GM20000 (cell line): ENCODE data around the gene SRY.

ENCODE experiments used
- DNase-seq: peaks from one replicate; pipeline ENCODE4 v3.0.0; 2012; ENCODE audit warnings: low spot score
- CTCF ChIP-seq: IDR thresholded peaks from 2 replicates; pipeline ENCODE4 v1.5.1; 2012; ENCODE audit warnings: mild to moderate bottlenecking, control low read depth; ENCODE audit errors: extremely low read depth, missing control alignments

SRY gene

GRCh38 chrY:2796977-2797523 is 9.6 kb upstream of the SRY start:
- no peak for TF ChIP-seq CTCF
- DNase-seq = no peak

- no peak for DNase-seq
Measured at GRCh38 chrY:2789756-2790155, 2.3 kb upstream of the SRY start.

GRCh38 chrY:2786876-2787512 is 488 bp downstream of the SRY start:
- no peak for TF ChIP-seq CTCF
- DNase-seq = no peak

More at GRCh38 chrY:2789756-2790155, 2.3 kb upstream of the SRY start:
- TF ChIP-seq CTCF = no peak
